ENCODE results near the gene IL7R.

IL7R gene

DNA sequence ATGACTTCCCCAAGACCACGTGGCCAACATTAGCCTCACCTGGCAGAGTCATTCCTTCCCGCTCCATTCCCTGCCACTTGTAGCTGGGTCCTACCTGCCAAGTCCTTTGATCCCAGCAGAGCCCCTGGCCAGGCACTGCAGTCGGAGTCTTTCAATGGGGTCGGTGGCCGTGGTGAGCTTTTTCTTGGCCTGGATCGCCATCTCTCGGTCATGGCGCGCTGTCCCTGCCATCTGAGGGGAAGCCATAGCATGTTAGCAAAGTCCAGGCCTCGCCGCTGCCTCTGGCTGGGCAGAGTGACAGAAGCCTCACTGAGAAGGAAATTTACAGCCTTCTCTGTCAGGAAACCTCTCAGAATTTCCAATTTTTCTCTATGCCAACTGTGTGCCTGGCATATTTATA is 64.2 kb downstream of the IL7R start:
- no peak overlapping the region for H3K4me3 ChIP-seq (replicated peaks; ENCODE audit: insufficient read depth, low read length)
- H3K27me3 ChIP-seq (ENCODE audit: insufficient read depth, poor library complexity, severe bottlenecking) = no peaks in the 10 kb centered on the region
- no peak overlapping the region for H3K27ac ChIP-seq (replicated peaks)
- TF ChIP-seq POLR2AphosphoS5 (IDR thresholded peaks at IDR 0.05; ENCODE audit: low read depth) (no peak), SPI1 (IDR thresholded peaks at IDR 0.05; ENCODE audit: borderline replicate concordance, low read depth) (no peak), CTCF (IDR thresholded peaks at IDR 0.05; ENCODE audit: insufficient read depth, low read length) (no peak), GABPA (IDR thresholded peaks at IDR 0.05; ENCODE audit: low read depth) (no peak)
- TF ChIP-seq, protein P1, sequence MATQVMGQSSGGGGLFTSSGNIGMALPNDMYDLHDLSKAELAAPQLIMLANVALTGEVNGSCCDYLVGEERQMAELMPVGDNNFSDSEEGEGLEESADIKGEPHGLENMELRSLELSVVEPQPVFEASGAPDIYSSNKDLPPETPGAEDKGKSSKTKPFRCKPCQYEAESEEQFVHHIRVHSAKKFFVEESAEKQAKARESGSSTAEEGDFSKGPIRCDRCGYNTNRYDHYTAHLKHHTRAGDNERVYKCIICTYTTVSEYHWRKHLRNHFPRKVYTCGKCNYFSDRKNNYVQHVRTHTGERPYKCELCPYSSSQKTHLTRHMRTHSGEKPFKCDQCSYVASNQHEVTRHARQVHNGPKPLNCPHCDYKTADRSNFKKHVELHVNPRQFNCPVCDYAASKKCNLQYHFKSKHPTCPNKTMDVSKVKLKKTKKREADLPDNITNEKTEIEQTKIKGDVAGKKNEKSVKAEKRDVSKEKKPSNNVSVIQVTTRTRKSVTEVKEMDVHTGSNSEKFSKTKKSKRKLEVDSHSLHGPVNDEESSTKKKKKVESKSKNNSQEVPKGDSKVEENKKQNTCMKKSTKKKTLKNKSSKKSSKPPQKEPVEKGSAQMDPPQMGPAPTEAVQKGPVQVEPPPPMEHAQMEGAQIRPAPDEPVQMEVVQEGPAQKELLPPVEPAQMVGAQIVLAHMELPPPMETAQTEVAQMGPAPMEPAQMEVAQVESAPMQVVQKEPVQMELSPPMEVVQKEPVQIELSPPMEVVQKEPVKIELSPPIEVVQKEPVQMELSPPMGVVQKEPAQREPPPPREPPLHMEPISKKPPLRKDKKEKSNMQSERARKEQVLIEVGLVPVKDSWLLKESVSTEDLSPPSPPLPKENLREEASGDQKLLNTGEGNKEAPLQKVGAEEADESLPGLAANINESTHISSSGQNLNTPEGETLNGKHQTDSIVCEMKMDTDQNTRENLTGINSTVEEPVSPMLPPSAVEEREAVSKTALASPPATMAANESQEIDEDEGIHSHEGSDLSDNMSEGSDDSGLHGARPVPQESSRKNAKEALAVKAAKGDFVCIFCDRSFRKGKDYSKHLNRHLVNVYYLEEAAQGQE (IDR thresholded peaks at IDR 0.05; ENCODE audit: insufficient replicate concordance, low read depth) = no peak
- DNase-seq (ENCODE audit: low read depth in 1 of 2, low spot score in 1 of 2) = no peak

DNA sequence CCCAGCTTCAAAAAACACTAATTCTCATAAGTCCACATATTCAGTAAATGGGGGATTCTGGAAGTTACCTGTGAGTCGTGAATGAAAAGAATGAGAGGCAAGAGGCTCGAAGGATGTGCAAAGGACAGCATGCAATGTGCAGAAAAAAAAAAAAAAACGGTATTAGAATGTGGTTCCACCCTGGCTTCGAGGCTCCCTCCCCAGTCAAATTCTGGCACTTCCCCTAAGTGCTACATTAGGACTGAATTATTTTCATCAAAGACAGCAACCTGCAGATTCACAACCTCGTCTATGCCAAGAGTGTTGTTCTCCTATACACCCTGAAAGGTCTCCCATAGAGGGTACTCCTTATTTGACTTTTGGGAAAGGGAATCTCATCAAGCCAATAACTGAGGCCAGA is 65.2 kb downstream of the IL7R start:
- Histone ChIP-seq H3K27me3 (ENCODE audit: insufficient read depth, poor library complexity, severe bottlenecking) (no peaks in the 10 kb centered on the region), H3K4me3 (replicated peaks; ENCODE audit: insufficient read depth, low read length) (no peak overlapping the region), H3K27ac (replicated peaks) (no peak overlapping the region)
- DNase-seq (ENCODE audit: low read depth in 1 of 2, low spot score in 1 of 2) = no peak
- TF ChIP-seq, protein P1 (IDR thresholded peaks at IDR 0.05; ENCODE audit: insufficient replicate concordance, low read depth) = no peak
- TF ChIP-seq SPI1 (IDR thresholded peaks at IDR 0.05; ENCODE audit: borderline replicate concordance, low read depth) = peak; percentile 43; the same call in 1 of the 2 replicates
- TF ChIP-seq CTCF (IDR thresholded peaks at IDR 0.05; ENCODE audit: insufficient read depth, low read length) = no peak
- TF ChIP-seq GABPA (IDR thresholded peaks at IDR 0.05; ENCODE audit: low read depth) = no peak
- no peak for TF ChIP-seq POLR2AphosphoS5 (IDR thresholded peaks at IDR 0.05; ENCODE audit: low read depth)

DNA sequence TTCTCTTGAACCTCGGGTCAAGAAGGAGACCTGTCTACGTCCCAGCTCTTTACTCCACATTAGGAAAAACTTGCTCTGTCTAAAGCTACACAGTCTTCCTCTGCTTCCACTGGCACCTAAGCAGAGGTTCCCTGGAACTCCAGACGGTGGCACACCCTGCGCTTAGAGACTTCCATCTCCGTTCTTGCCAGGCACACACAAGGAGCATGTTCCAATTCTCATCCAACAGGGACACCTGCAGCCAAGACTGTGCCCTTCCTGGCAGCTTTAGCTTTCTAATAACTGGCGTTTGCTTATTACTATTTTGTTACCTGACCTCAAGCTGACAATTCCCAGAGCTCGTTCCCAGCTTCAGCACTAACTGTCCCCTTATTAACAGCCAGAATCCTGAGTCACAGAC is 65.8 kb downstream of the IL7R start:
- H3K4me3 ChIP-seq (replicated peaks; ENCODE audit: insufficient read depth, low read length) = no peak overlapping the region
- no peak overlapping the region for H3K27ac ChIP-seq (replicated peaks)
- no peaks in the 10 kb centered on the region for H3K27me3 ChIP-seq (ENCODE audit: insufficient read depth, poor library complexity, severe bottlenecking)
- no peak for DNase-seq (ENCODE audit: low read depth in 1 of 2, low spot score in 1 of 2)
- no peak for TF ChIP-seq SPI1 (IDR thresholded peaks at IDR 0.05; ENCODE audit: borderline replicate concordance, low read depth)
- TF ChIP-seq GABPA (IDR thresholded peaks at IDR 0.05; ENCODE audit: low read depth) = no peak
- TF ChIP-seq CTCF (IDR thresholded peaks at IDR 0.05; ENCODE audit: insufficient read depth, low read length) = no peak

All from HL-60 (cell line).